Panc1 (cell line): ENCODE results near the gene GATA6. TPM values are rescaled to one million over a fixed set of nuclear protein-coding genes. Genes with fewer than 3 reads are reported as not detected.

ENCODE experiments used
- ATAC-seq: fragments of 200-7000 bp; cut with Tn5 transposase; 2 replicates; pipeline ENCODE4 v1.9.1; 2020; ENCODE audit warnings: mild to moderate bottlenecking, moderate library complexity
- BruUV-seq: library from RNA; stranded (reverse); fragments of 400-500 nt; replicated peaks from 2 replicates; lab custom pipeline; 2021; lab: Mats Ljungman, UMichigan
- CTCF ChIA-PET: fragments of 300-600 bp; sonication (Branson Sonifier 250); formaldehyde crosslinking; loops from one replicate; lab custom pipeline; 2022; ENCODE audit warnings: antibody characterized with exemption; lab: Charles Lee
- POLR2A ChIA-PET: fragments of 300-600 bp; sonication (Branson Sonifier 250); formaldehyde crosslinking; loops from one replicate; lab custom pipeline; 2022; ENCODE audit warnings: antibody characterized with exemption; lab: Charles Lee
- DNase-seq: peaks from one replicate; pipeline ENCODE4 v3.0.0-alpha.2; 2010; ENCODE audit warnings: low read depth, low spot score
- H3K27ac ChIP-seq: 2 replicates; pipeline ENCODE4 v1.5.1; 2011; ENCODE audit warnings: mild to moderate bottlenecking, low read length, inconsistent platforms
- H3K27me3 ChIP-seq: fragments of 200-500 bp; sonication (Bioruptor generic); 2 replicates; pipeline ENCODE4 v1.6.0; 2014; ENCODE audit warnings: low read length, inconsistent platforms; ENCODE audit not compliant: control insufficient read depth, insufficient read depth
- H3K36me3 ChIP-seq: fragments of 200-500 bp; sonication (Bioruptor generic); 2 replicates; pipeline ENCODE4 v1.5.1; 2014; ENCODE audit warnings: inconsistent platforms, mild to moderate bottlenecking, low read length, moderate library complexity; ENCODE audit not compliant: control insufficient read depth, insufficient read depth
- H3K4me1 ChIP-seq: 2 replicates; pipeline ENCODE4 v1.5.1; 2011; ENCODE audit warnings: inconsistent platforms, mild to moderate bottlenecking, low read length, moderate library complexity; ENCODE audit not compliant: control insufficient read depth, insufficient read depth
- H3K4me3 ChIP-seq, 2 experiments: 2 replicates each; pipeline ENCODE4 v1.5.1; 2011 to 2012; ENCODE audit warnings: low read depth in 2 of 2, low read length in 2 of 2, mild to moderate bottlenecking in 2 of 2, inconsistent platforms in 1 of 2, moderate library complexity in 1 of 2
- H3K9me3 ChIP-seq: fragments of 200-500 bp; sonication (Bioruptor generic); 2 replicates; pipeline ENCODE4 v1.5.1; 2014; ENCODE audit warnings: low read depth, mild to moderate bottlenecking, inconsistent platforms, low read length, moderate library complexity; ENCODE audit not compliant: control insufficient read depth, insufficient read depth
- CTCF ChIP-seq: fragments of 450-650 bp; IDR thresholded peaks from 2 replicates; pipeline ENCODE4 v1.5.1; 2017; ENCODE audit warnings: mild to moderate bottlenecking
- POLR2AphosphoS5 ChIP-seq: IDR thresholded peaks from 2 replicates; pipeline ENCODE4 v1.6.1; 2012; ENCODE audit warnings: mild to moderate bottlenecking, low read depth, low read length, moderate library complexity
- REST ChIP-seq, 2 experiments: IDR thresholded peaks; 2 replicates each; pipeline ENCODE4 v1.6.1; 2011 to 2012; ENCODE audit warnings: low read depth in 2 of 2, control low read depth in 1 of 2, low read length in 1 of 2, mild to moderate bottlenecking in 1 of 2, moderate library complexity in 1 of 2; ENCODE audit not compliant: insufficient read depth in 1 of 2
- SIN3A ChIP-seq: IDR thresholded peaks from 2 replicates; pipeline ENCODE4 v1.6.1; 2012; ENCODE audit warnings: low read depth, mild to moderate bottlenecking, low read length, moderate library complexity, borderline replicate concordance; ENCODE audit not compliant: insufficient read depth
- TCF7L2 ChIP-seq: IDR thresholded peaks from 2 replicates; pipeline ENCODE4 v1.6.1; 2011; ENCODE audit warnings: mild to moderate bottlenecking, low read depth, low read length, inconsistent platforms
- in situ Hi-C: cut with HindIII; loops from 2 replicates; pipeline ENCODE4 v1.10.0; 2016; ENCODE audit warnings: low sequenced_read_pairs, low pct_unique_long_range_greater_than_20kb
- intact Hi-C: fragments of 100-400 bp; cut with micrococcal nuclease; formaldehyde crosslinking; loops from one replicate; pipeline ENCODE4 v1.10.0; 2022; ENCODE audit not compliant: unreplicated experiment
- total RNA-seq: library from RNA; stranded (reverse); gene quantifications from one replicate; pipeline ENCODE4 v1.2.1, GENCODE V29; 2021; ENCODE audit not compliant: unreplicated experiment

The GATA6 gene
- total RNA-seq, 1 experiment from 2014 or later = 0.51 TPM

- BruUV-seq = no TSS peak
- H3K4me3 ChIP-seq = no peak overlapping the region
- ChIA-PET POLR2A (no interaction called here), CTCF (no interaction called here)
- no peak overlapping the region for H3K27ac ChIP-seq
- no peaks in the 10 kb centered on the region; the same call in 1 of the 2 replicates for H3K27me3 ChIP-seq
- in situ Hi-C loops = no loop called here
- no peak for ATAC-seq
- intact Hi-C loops = no loop called here
- no peak for DNase-seq
- TF ChIP-seq TCF7L2 = no peak
- TF ChIP-seq REST (IDR thresholded peaks at IDR 0.05; ENCODE audit: insufficient read depth in 1 of 2, low read depth in 2 of 2, low read length in 1 of 2) = no peak
- TF ChIP-seq POLR2AphosphoS5 = no peak
- no peak for TF ChIP-seq SIN3A
- no peak for TF ChIP-seq CTCF
- H3K4me1 ChIP-seq = no peaks in the 10 kb centered on the region
- no peaks in the 10 kb centered on the region for H3K9me3 ChIP-seq
- H3K36me3 ChIP-seq = no peaks in the 10 kb centered on the region; the same call in 1 of the 2 replicates
Measured at GRCh38 chr18:22230471-22230945, 61.1 kb downstream of the GATA6 start.

GRCh38 chr18:22233266-22233665 lies 63.9 kb downstream of the GATA6 start:
- Histone ChIP-seq H3K27ac (no peak overlapping the region), H3K36me3 (no peaks in the 10 kb centered on the region), H3K27me3 (no peaks in the 10 kb centered on the region; the same call in 1 of the 2 replicates), H3K4me1 (no peaks in the 10 kb centered on the region), H3K9me3 (no peaks in the 10 kb centered on the region), H3K4me3 (no peak overlapping the region)
- in situ Hi-C loops = no loop called here
- BruUV-seq = no TSS peak
- ATAC-seq = no peak
- POLR2A ChIA-PET = no interaction called here
- CTCF ChIA-PET = no interaction called here
- TF ChIP-seq SIN3A = no peak
- no peak for TF ChIP-seq POLR2AphosphoS5
- TF ChIP-seq REST (IDR thresholded peaks at IDR 0.05; ENCODE audit: insufficient read depth in 1 of 2, low read depth in 2 of 2, low read length in 1 of 2) = no peak
- intact Hi-C loops = no loop called here
- DNase-seq = no peak
